Adrenal gland (tissue), 12 donors: ENCODE measurements around the gene MRPL51. TPM values are rescaled to one million over a fixed set of nuclear protein-coding genes. Genes with fewer than 3 reads are reported as not detected.

Experiments used
- DNase-seq, 7 donors: peaks; one replicate each; pipeline ENCODE4 v3.0.0-alpha.2; 2019 to 2020
- H3K27ac ChIP-seq, 5 donors: fragments of 200-600 bp; sonication (generic) in 4 of 5; 1 replicate in 3 of 5; 2 replicates in 2 of 5; pipeline versions ENCODE4 v1.5.1 to v1.8.0; 2016 to 2020; ENCODE audit warnings: mild to moderate bottlenecking in 1 of 5
- H3K27me3 ChIP-seq: fragments of 200-600 bp; 2 replicates; pipeline ENCODE4 v1.8.0; 2021
- H3K36me3 ChIP-seq, 2 donors: fragments of 200-600 bp; replicated peaks in 1 of 2; 1 replicate in 1 of 2; 2 replicates in 1 of 2; pipeline versions ENCODE4 v1.5.1 to v1.8.0; 2018 to 2022
- H3K4me1 ChIP-seq, 2 donors: fragments of 200-600 bp; replicated peaks in 1 of 2; 1 replicate in 1 of 2; 2 replicates in 1 of 2; pipeline versions ENCODE4 v1.5.1 to v1.8.0; 2018 to 2021
- H3K4me3 ChIP-seq, 4 donors: fragments of 200-600 bp; sonication (generic) in 3 of 4; one replicate each; pipeline ENCODE4 v1.5.1; 2016 to 2018
- H3K9me3 ChIP-seq, 3 donors: fragments of 200-600 bp; sonication (generic) in 1 of 3; replicated peaks in 1 of 3; 1 replicate in 2 of 3; 2 replicates in 1 of 3; pipeline versions ENCODE4 v1.5.1 to v1.8.0; 2016 to 2021
- CTCF ChIP-seq, 6 experiments: fragments of 450-650 bp in 4 of 6; fragments of 200-600 bp in 2 of 6; sonication (generic) in 1 of 6; IDR thresholded peaks; 1 replicate in 5 of 6; 2 replicates in 1 of 6; pipeline versions ENCODE4 v1.5.1 to v1.8.0; 2016 to 2021; ENCODE audit warnings: antibody characterized with exemption in 6 of 6, mild to moderate bottlenecking in 2 of 6, moderate library complexity in 1 of 6
- POLR2A ChIP-seq, 2 donors: fragments of 450-650 bp; IDR thresholded peaks; one replicate each; pipeline ENCODE4 v1.6.1; 2017; ENCODE audit warnings: antibody characterized with exemption in 2 of 2, mild to moderate bottlenecking in 2 of 2, moderate library complexity in 1 of 2
- WGBS, 4 donors: extraction: QIAGEN DNeasy Blood & Tissue Kit in 2 of 4; methylation state at CpG; one replicate each; pipeline versions ENCODE4 v1.1.5 to v1.1.7; 2013 to 2017; 5-methylcytosine and 5-hydroxymethylcytosine counted together
- intact Hi-C, 2 donors: fragments of 100-400 bp; cut with DNase I; formaldehyde crosslinking; loops; one replicate each; pipeline versions ENCODE4 v1.14.1 to v1.15.0; 2022 to 2023
- polyA plus RNA-seq, 3 donors: library from polyadenylated mRNA; stranded (reverse); fragments of 200-250 nt in 2 of 3; fragments of 350-450 nt in 1 of 3; fragmentation: Illumina TruSeq in 1 of 3; extraction: RNeasy Lipid Tissue Mini Kit (QIAGEN cat#74804) in 1 of 3; gene quantifications; one replicate each; pipeline ENCODE4 v1.2.3, GENCODE V29; 2013 to 2014
- total RNA-seq, 9 donors: library from RNA; depleted of rRNA in 4 of 9; stranded (reverse); fragments of >200 nt in 4 of 9; fragments of 120-200 nt in 1 of 9; fragmentation: NEBNext Ultra II Directional in 1 of 9; extraction: Animal tissue kit (Norgen Biotek cat#: 25700) in 1 of 9; gene quantifications; one replicate each; pipeline versions ENCODE4 v1.1.0 to v1.2.4, GENCODE V29; 2013 to 2023
- donor health status: healthy with polysubstance abuse.
- donor health status: Bipolar disorder and iron deficiency.
- donor health status: DM: yes; HTN: yes; CAD: no.
- donor health status: DM: no; HTN: no; CAD: no.
- donor health status: DM: no; HTN: no; CAD: no.
- donor health status: DM: yes; HTN: yes; CAD: no.

Gene MRPL51
- total and polyA plus RNA-seq, 12 donors = 64.7 to 280 (median 143) TPM

GRCh38 chr12:6443361-6443983 lies 49.6 kb downstream of the MRPL51 start:
- Histone ChIP-seq H3K36me3 (peaks cover 0 to 7% of the 10 kb centered on the region in 2 donors), H3K27me3 (no peaks in the 10 kb centered on the region), H3K27ac (no peak overlapping the region), H3K4me1 (no peaks in the 10 kb centered on the region), H3K9me3 (no peaks in the 10 kb centered on the region), H3K4me3 (no peak overlapping the region)
- TF ChIP-seq CTCF (IDR thresholded peaks at IDR 0.05) (no peak), POLR2A (IDR thresholded peaks at IDR 0.05) (no peak)
- intact Hi-C loops = no loop called here
- 61 to 78% (median 65%) methylated on average over 5 to 9 of the region's 9 CpGs for WGBS, 4 donors
- no peak for DNase-seq

GRCh38 chr12:6442836-6443235 lies 50.2 kb downstream of the MRPL51 start:
- no peaks in the 10 kb centered on the region for H3K4me1 ChIP-seq
- H3K36me3 ChIP-seq = peaks cover 0 to 7% of the 10 kb centered on the region in 2 donors
- no peak overlapping the region for H3K27ac ChIP-seq
- TF ChIP-seq CTCF (IDR thresholded peaks at IDR 0.05) = no peak
- TF ChIP-seq POLR2A (IDR thresholded peaks at IDR 0.05) = no peak
- DNase-seq = no peak
- intact Hi-C loops = no loop called here
- no peak overlapping the region for H3K4me3 ChIP-seq
- no peaks in the 10 kb centered on the region for H3K27me3 ChIP-seq
- H3K9me3 ChIP-seq = no peaks in the 10 kb centered on the region
- 77 to 85% (median 84%) methylated on average over 9 of the region's 9 CpGs for WGBS, 4 donors

Other genes with a start within 250 kb of the MRPL51 start
- 1 to 10 TPM in 2 of 9 donors, under 1 TPM in 6, not detected in 1; 0.06 to 1.9 (median 0.43) TPM for gene PLEKHG6, start 182.6 kb downstream of the MRPL51 start, total RNA-seq
- gene PLEKHG6, start 182.6 kb downstream of the MRPL51 start, polyA plus RNA-seq = 1 to 10 TPM in 1 of 3 donors, under 1 TPM in 1, not detected in 1; 0.32 to 5.8 TPM
- gene TNFRSF1A, start 151.2 kb downstream of the MRPL51 start, total RNA-seq = 100 to 1,000 TPM in 8 of 9 donors, 10 to 100 TPM in 1; 46.4 to 386 (median 261) TPM
- 100 to 1,000 TPM in 2 of 3 donors, 10 to 100 TPM in 1; 91.8 to 167 (median 160) TPM for gene TNFRSF1A, start 151.2 kb downstream of the MRPL51 start, polyA plus RNA-seq
- gene SCNN1A, start 117.7 kb downstream of the MRPL51 start, total RNA-seq = 10 to 100 TPM in 7 of 9 donors, 1 to 10 TPM in 1, under 1 TPM in 1; 0.11 to 38.0 (median 13.7) TPM
- 1 to 10 TPM; 4.3 to 5.3 (median 5.1) TPM for gene SCNN1A, start 117.7 kb downstream of the MRPL51 start, polyA plus RNA-seq
- gene LTBR, start 109.1 kb downstream of the MRPL51 start, total RNA-seq = 100 to 1,000 TPM in 8 of 9 donors, 10 to 100 TPM in 1; 34.6 to 295 (median 158) TPM
- gene LTBR, start 109.1 kb downstream of the MRPL51 start, polyA plus RNA-seq = 100 to 1,000 TPM in 2 of 3 donors, 10 to 100 TPM in 1; 71.0 to 165 (median 119) TPM
- 1 to 10 TPM in 2 of 9 donors, under 1 TPM in 6, not detected in 1; 0.11 to 8.9 (median 0.54) TPM for gene CD27, start 48.3 kb downstream of the MRPL51 start, total RNA-seq
- gene CD27, start 48.3 kb downstream of the MRPL51 start, polyA plus RNA-seq = 1 to 10 TPM in 2 of 3 donors, under 1 TPM in 1; 0.77 to 2.1 (median 1.1) TPM
- 10 to 100 TPM; 17.0 to 42.4 (median 33.8) TPM for gene TAPBPL, start 41.2 kb downstream of the MRPL51 start, total RNA-seq
- gene TAPBPL, start 41.2 kb downstream of the MRPL51 start, polyA plus RNA-seq = 10 to 100 TPM; 13.8 to 41.6 (median 26.5) TPM
- gene VAMP1, start 22.6 kb downstream of the MRPL51 start, total RNA-seq = 10 to 100 TPM in 3 of 9 donors, 1 to 10 TPM in 6; 2.8 to 16.8 (median 8.8) TPM
- 10 to 100 TPM in 1 of 3 donors, 1 to 10 TPM in 2; 7.3 to 26.7 (median 9.6) TPM for gene VAMP1, start 22.6 kb downstream of the MRPL51 start, polyA plus RNA-seq
- 10 to 100 TPM; 11.5 to 33.9 (median 24.5) TPM for gene NCAPD2, start 840 bp upstream of the MRPL51 start, total RNA-seq
- gene NCAPD2, start 840 bp upstream of the MRPL51 start, polyA plus RNA-seq = 10 to 100 TPM in 1 of 3 donors, 1 to 10 TPM in 2; 6.6 to 10.1 (median 10.0) TPM
- 1,000 to 10,000 TPM; 1,734 to 3,241 (median 2,275) TPM for gene GAPDH, start 41.3 kb upstream of the MRPL51 start, total RNA-seq
- gene GAPDH, start 41.3 kb upstream of the MRPL51 start, polyA plus RNA-seq = 1,000 to 10,000 TPM; 1,816 to 4,338 (median 3,953) TPM
- 10 to 100 TPM in 8 of 9 donors, 1 to 10 TPM in 1; 8.3 to 36.3 (median 27.5) TPM for gene IFFO1, start 62.8 kb upstream of the MRPL51 start, total RNA-seq
- gene IFFO1, start 62.8 kb upstream of the MRPL51 start, polyA plus RNA-seq = 10 to 100 TPM in 2 of 3 donors, 1 to 10 TPM in 1; 8.7 to 91.0 (median 79.2) TPM
- gene NOP2, start 75.0 kb upstream of the MRPL51 start, total RNA-seq = 10 to 100 TPM in 8 of 9 donors, 1 to 10 TPM in 1; 7.7 to 34.7 (median 27.0) TPM
- gene NOP2, start 75.0 kb upstream of the MRPL51 start, polyA plus RNA-seq = 10 to 100 TPM; 43.2 to 95.5 (median 63.8) TPM
- gene CHD4, start 114.1 kb upstream of the MRPL51 start, total RNA-seq = 100 to 1,000 TPM; 216 to 307 (median 246) TPM
- 100 to 1,000 TPM; 152 to 505 (median 284) TPM for gene CHD4, start 114.1 kb upstream of the MRPL51 start, polyA plus RNA-seq
- gene LPAR5, start 142.7 kb upstream of the MRPL51 start, total RNA-seq = 10 to 100 TPM in 1 of 9 donors, 1 to 10 TPM in 7, under 1 TPM in 1; 0.28 to 11.6 (median 8.1) TPM
- 1 to 10 TPM; 1.3 to 2.2 (median 1.5) TPM for gene LPAR5, start 142.7 kb upstream of the MRPL51 start, polyA plus RNA-seq
- gene ACRBP, start 154.2 kb upstream of the MRPL51 start, total RNA-seq = 1 to 10 TPM in 7 of 9 donors, under 1 TPM in 2; 0.36 to 3.1 (median 1.4) TPM
- 1 to 10 TPM in 1 of 3 donors, under 1 TPM in 2; 0.91 to 2.8 (median 0.99) TPM for gene ACRBP, start 154.2 kb upstream of the MRPL51 start, polyA plus RNA-seq
- 10 to 100 TPM; 22.6 to 87.6 (median 54.1) TPM for gene ING4, start 169.9 kb upstream of the MRPL51 start, total RNA-seq
- 10 to 100 TPM; 31.6 to 40.1 (median 32.3) TPM for gene ING4, start 169.9 kb upstream of the MRPL51 start, polyA plus RNA-seq
- gene ZNF384, start 196.1 kb upstream of the MRPL51 start, total RNA-seq = 10 to 100 TPM; 19.9 to 67.2 (median 41.4) TPM
- gene ZNF384, start 196.1 kb upstream of the MRPL51 start, polyA plus RNA-seq = 10 to 100 TPM; 45.5 to 71.2 (median 49.5) TPM
- 1 to 10 TPM in 1 of 9 donors, under 1 TPM in 5, not detected in 3; 0.11 to 4.6 (median 0.45) TPM for gene PIANP, start 207.6 kb upstream of the MRPL51 start, total RNA-seq
- 1 to 10 TPM; 2.4 to 5.2 (median 3.5) TPM for gene PIANP, start 207.6 kb upstream of the MRPL51 start, polyA plus RNA-seq
- 100 to 1,000 TPM in 1 of 9 donors, 10 to 100 TPM in 8; 56.5 to 105 (median 83.2) TPM for gene COPS7A, start 230.8 kb upstream of the MRPL51 start, total RNA-seq
- gene COPS7A, start 230.8 kb upstream of the MRPL51 start, polyA plus RNA-seq = 10 to 100 TPM; 46.5 to 85.1 (median 50.6) TPM